Fibroblast of villous mesenchyme (primary cell): ENCODE data around the gene CNTN4. TPM values are rescaled to one million over a fixed set of nuclear protein-coding genes. Genes with fewer than 3 reads are reported as not detected.

ENCODE experiments used
- DNase-seq: peaks from one replicate; pipeline ENCODE4 v3.0.0-alpha.2; 2010; ENCODE audit warnings: low read depth
- H3K4me3 ChIP-seq: 2 replicates; pipeline ENCODE4 v1.5.1; 2011; ENCODE audit warnings: low read depth, mild to moderate bottlenecking, low read length
- CTCF ChIP-seq: IDR thresholded peaks from 2 replicates; pipeline ENCODE4 v1.5.1; 2012; ENCODE audit warnings: low read depth, mild to moderate bottlenecking, low read length; ENCODE audit not compliant: insufficient read depth
- total RNA-seq: library from RNA; depleted of rRNA; stranded (reverse); fragments of >200 nt; gene quantifications from 2 replicates; pipeline ENCODE4 v1.2.3, GENCODE V29; 2012

The CNTN4 gene
- total RNA-seq, 1 donor, result 6.9 TPM

GRCh38 chr3:3038201-3038991, 939.7 kb downstream of the CNTN4 start:
- DNase-seq, result no peak
- no peak overlapping the region for H3K4me3 ChIP-seq
- no peak for TF ChIP-seq CTCF

GRCh38 chr3:3053974-3054373, 955.3 kb downstream of the CNTN4 start:
- DNase-seq, result peak; percentile 41
- no peak for TF ChIP-seq CTCF
- peak overlapping the region; percentile 8 for H3K4me3 ChIP-seq

GRCh38 chr3:3059645-3060044, 961.0 kb downstream of the CNTN4 start:
- DNase-seq, result no peak
- TF ChIP-seq CTCF, result no peak
- H3K4me3 ChIP-seq, result no peak overlapping the region

DNA sequence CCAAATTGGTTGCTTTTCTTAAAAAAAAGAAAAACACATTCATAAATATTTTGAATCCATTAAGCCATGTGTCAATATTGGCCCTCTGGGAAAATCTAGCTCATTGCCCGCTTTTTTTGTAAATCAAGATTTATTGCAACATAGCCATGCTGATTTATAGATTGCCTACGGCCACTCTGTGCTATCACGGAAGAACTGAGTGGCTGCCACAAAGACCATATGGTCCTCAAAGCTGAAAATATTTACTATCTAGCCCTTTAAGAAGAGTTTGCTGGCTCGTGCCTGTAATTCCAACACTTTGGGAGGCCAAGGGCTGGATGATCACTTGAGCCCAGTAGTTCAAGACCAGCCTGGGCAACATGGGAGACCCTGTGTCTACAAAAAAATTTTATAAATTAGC, 965.6 kb downstream of the CNTN4 start:
- no peak for TF ChIP-seq CTCF
- no peak for DNase-seq
- no peak overlapping the region for H3K4me3 ChIP-seq

DNA sequence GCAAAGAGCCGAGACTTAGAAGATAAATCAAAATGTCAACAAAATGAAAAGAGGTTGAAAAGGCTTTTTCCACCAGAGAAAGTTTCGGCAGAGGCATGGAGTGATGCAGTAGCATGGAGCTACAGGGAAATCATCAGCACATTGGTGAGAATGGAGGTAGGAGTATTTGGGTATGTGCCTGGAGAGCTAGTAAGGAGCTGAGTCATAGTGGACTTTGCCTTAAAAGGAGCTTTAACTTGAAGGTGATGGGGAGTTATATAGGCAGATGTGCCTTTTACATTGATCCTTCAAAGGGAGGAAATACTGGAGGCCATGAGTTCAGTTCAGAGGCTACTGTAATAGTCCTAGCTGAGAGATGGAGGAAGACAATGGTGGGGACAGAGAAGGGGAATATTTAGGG, 967.2 kb downstream of the CNTN4 start:
- no peak for TF ChIP-seq CTCF
- no peak for DNase-seq
- no peak overlapping the region for H3K4me3 ChIP-seq

DNA sequence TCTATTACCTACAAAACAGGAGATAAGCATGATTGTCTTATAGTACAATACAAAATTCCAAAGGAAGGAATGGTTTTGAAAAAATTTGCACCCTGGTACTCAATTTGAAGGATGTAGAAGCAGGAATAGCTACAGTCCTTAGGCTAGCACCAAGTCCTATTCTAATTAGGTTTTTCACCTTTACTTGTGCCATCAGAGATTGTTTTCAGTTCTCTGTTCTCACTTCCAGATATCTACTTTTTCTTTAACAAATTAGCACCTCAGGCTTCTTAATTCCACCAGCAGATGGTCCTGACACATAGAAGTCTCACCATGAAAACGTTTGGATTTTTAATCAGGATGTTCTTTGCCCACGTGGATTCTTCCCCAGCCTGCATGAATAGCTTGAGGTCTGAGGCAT, 967.7 kb downstream of the CNTN4 start:
- no peak for DNase-seq
- TF ChIP-seq CTCF, result no peak
- H3K4me3 ChIP-seq, result no peak overlapping the region

- no peak for DNase-seq
- TF ChIP-seq CTCF, result no peak
- no peak overlapping the region for H3K4me3 ChIP-seq
Measured at GRCh38 chr3:3066910-3067309, 968.2 kb downstream of the CNTN4 start.
